AG09319 (cell line): ENCODE data around the gene PDK2.
A peak's percentile ranks its signal among the peaks of the same experiment; 100 is the strongest.

Experiments
- DNase-seq: peaks from one replicate; pipeline ENCODE4 v3.0.0-alpha.2; 2010; ENCODE audit warnings: low read depth; ENCODE audit errors: extremely low read depth
- CTCF ChIP-seq: IDR thresholded peaks from 2 replicates; pipeline ENCODE4 v1.5.1; 2011; ENCODE audit warnings: low read depth, mild to moderate bottlenecking, inconsistent platforms, low read length, moderate library complexity

Gene PDK2

DNA sequence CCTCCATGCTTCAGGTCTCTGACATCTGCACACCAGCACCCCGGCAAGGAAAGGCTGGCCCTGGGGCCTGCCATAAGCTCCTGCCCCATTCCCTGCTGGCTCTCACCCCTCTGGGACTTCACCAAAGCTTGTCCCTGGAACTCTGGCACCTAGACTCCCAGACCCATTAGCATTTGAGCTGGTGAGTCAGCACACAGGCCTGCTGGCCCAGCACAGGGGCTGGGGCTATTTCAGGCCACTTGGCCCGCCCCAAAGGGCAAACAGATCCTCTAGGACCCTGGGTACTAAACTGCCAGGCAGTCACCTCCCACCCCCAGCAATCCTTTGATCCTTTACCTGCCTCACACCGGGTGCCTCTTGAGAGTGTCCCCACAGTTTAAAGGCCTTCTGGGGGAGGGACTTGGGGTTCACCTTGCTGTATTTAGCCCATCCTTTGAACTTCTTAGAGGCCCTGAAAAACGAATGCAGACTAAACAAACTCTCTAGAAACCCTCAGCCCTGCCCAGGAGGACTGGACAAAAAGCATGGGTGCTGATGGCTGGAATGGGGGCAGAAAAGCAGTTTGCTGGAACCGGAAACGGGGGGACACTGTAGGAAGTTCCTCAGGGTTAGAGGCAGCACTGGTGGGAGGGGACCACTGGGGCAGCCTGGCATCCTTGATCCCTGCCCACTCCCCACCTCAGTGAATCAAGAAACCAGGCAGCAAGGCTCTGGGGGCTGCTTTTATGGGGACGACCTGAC is 38.0 kb downstream of the PDK2 start:
- no peak for TF ChIP-seq CTCF
- no peak for DNase-seq

GRCh38 chr17:50133769-50134099 is 38.6 kb downstream of the PDK2 start:
- DNase-seq: no peak
- TF ChIP-seq CTCF: no peak

- no peak for DNase-seq
- TF ChIP-seq CTCF: peak; percentile 14; the same call in 1 of the 2 replicates
Measured at GRCh38 chr17:50134206-50135110, 39.3 kb downstream of the PDK2 start.

- DNase-seq: no peak
- no peak for TF ChIP-seq CTCF
Measured at GRCh38 chr17:50135316-50136095, 40.4 kb downstream of the PDK2 start.

- TF ChIP-seq CTCF: no peak
- DNase-seq: no peak
Measured at GRCh38 chr17:50136096-50136687, 41.0 kb downstream of the PDK2 start.

DNA sequence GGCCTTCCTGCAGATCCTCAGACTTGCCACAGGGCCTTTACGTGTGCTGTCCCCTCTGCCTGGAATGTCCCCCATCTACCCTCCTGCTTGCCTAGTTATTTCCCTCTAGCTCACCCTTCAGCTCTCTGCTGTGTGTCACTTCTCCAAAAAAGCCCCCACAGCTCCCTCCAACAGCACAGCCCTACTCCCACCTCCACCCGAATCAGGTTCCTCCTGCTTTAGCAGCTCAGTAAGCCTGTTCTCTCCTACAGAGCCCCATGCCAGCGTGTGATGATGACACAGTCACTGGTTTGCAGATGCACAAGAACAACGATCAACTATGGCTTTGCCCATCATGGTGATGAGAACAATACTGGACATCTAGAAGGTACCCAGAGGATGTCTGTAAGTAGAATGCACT is 41.9 kb downstream of the PDK2 start:
- no peak for TF ChIP-seq CTCF
- no peak for DNase-seq
